Lower leg skin (tissue), 4 donors: ENCODE data around the gene CDON. TPM values are rescaled to one million over a fixed set of nuclear protein-coding genes. Genes with fewer than 3 reads are reported as not detected.

Source experiments
- DNase-seq, 2 donors: peaks; one replicate each; pipeline ENCODE4 v3.0.0-alpha.2; 2019; ENCODE audit warnings: low spot score in 2 of 2
- H3K4me3 ChIP-seq: fragments of 200-600 bp; sonication (generic); 2 replicates; pipeline ENCODE4 v1.5.1; 2017; ENCODE audit warnings: mild to moderate bottlenecking, low read depth; ENCODE audit not compliant: poor library complexity, severe bottlenecking
- CTCF ChIP-seq, 3 donors: fragments of 450-650 bp; IDR thresholded peaks; one replicate each; pipeline ENCODE4 v1.5.1; 2016; ENCODE audit warnings: antibody characterized with exemption in 3 of 3, mild to moderate bottlenecking in 3 of 3, moderate library complexity in 2 of 3
- POLR2A ChIP-seq, 2 donors: fragments of 450-650 bp; IDR thresholded peaks; one replicate each; pipeline ENCODE4 v1.6.1; 2016 to 2017; ENCODE audit warnings: antibody characterized with exemption in 2 of 2, mild to moderate bottlenecking in 1 of 2, moderate library complexity in 1 of 2
- WGBS, 2 donors: methylation state at CpG; one replicate each; pipeline ENCODE4 v1.1.5; 2018; 5-methylcytosine and 5-hydroxymethylcytosine counted together
- intact Hi-C: fragments of 100-400 bp; cut with DNase I; formaldehyde crosslinking; loops from one replicate; pipeline ENCODE4 v1.15.0; 2023; ENCODE audit warnings: low total_unique reads
- total RNA-seq, 4 donors: library from RNA; depleted of rRNA; stranded (reverse); fragments of >200 nt; gene quantifications; one replicate each; pipeline ENCODE4 v1.1.0, GENCODE V29; 2016

The CDON gene
- total RNA-seq, 4 donors from 2014 or later = 12.3 to 21.0 (median 18.0) TPM

GRCh38 chr11:126088999-126089398 is 26.3 kb upstream of the CDON start:
- 78 to 83% methylated on average over 1 of the region's 1 CpG for WGBS, 2 donors
- intact Hi-C loops = no loop called here
- no peak overlapping the region for H3K4me3 ChIP-seq
- TF ChIP-seq CTCF (IDR thresholded peaks at IDR 0.05) = no peak
- TF ChIP-seq POLR2A (IDR thresholded peaks at IDR 0.05) = no peak
- DNase-seq = peak in 1 of 2 donors; percentile 37

- WGBS, 2 donors = 69 to 76% methylated on average over 5 of the region's 5 CpGs
- intact Hi-C loops = no loop called here
- H3K4me3 ChIP-seq = no peak overlapping the region
- peak in 1 of 2 donors; percentile 46 for DNase-seq
- TF ChIP-seq CTCF (IDR thresholded peaks at IDR 0.05) = no peak
- no peak for TF ChIP-seq POLR2A (IDR thresholded peaks at IDR 0.05)
These were observed 23.6 kb upstream of the CDON start for GRCh38 chr11:126086248-126086647.

GRCh38 chr11:126084608-126084912 is 21.9 kb upstream of the CDON start:
- DNase-seq = peak in 1 of 2 donors; percentile 68
- WGBS, 2 donors = 77 to 89% methylated on average over 4 of the region's 4 CpGs
- TF ChIP-seq CTCF (IDR thresholded peaks at IDR 0.05) (no peak), POLR2A (IDR thresholded peaks at IDR 0.05) (no peak)
- no peak overlapping the region for H3K4me3 ChIP-seq
- intact Hi-C loops = no loop called here

GRCh38 chr11:126083829-126084607 is 21.4 kb upstream of the CDON start:
- TF ChIP-seq CTCF (IDR thresholded peaks at IDR 0.05) (no peak), POLR2A (IDR thresholded peaks at IDR 0.05) (no peak)
- no peak overlapping the region for H3K4me3 ChIP-seq
- 76 to 78% methylated on average over 12 of the region's 12 CpGs for WGBS, 2 donors
- intact Hi-C loops = no loop called here
- DNase-seq = peak in 1 of 2 donors; percentile 60

- intact Hi-C loops = no loop called here
These were observed 19.8 kb upstream of the CDON start for GRCh38 chr11:126082251-126083109.

More at GRCh38 chr11:126082251-126083109, 19.8 kb upstream of the CDON start:
- TF ChIP-seq CTCF (IDR thresholded peaks at IDR 0.05) = no peak
- no peak for TF ChIP-seq POLR2A (IDR thresholded peaks at IDR 0.05)
- 72 to 83% methylated on average over 17 of the region's 17 CpGs for WGBS, 2 donors
- DNase-seq = peak; percentile 51 to 84
- no peak overlapping the region for H3K4me3 ChIP-seq
